ENCODE measurements around the gene C3orf20. TPM values are rescaled to one million over a fixed set of nuclear protein-coding genes. Genes with fewer than 3 reads are reported as not detected.

C3orf20 gene
- total RNA-seq, 2 experiments from 2014 or later = 0.10 to 0.11 TPM

GRCh38 chr3:14703128-14703750 is 28.3 kb downstream of the C3orf20 start:
- no peak overlapping the region for H3K4me3 Mint-ChIP-seq
- no peaks in the 10 kb centered on the region for H3K27me3 Mint-ChIP-seq (ENCODE audit: low read depth)
- H3K9me3 Mint-ChIP-seq (ENCODE audit: insufficient read depth) = no peaks in the 10 kb centered on the region
- H3K36me3 Mint-ChIP-seq (ENCODE audit: low read depth) = no peaks in the 10 kb centered on the region
- no peak for DNase-seq
- H3K4me1 Mint-ChIP-seq (ENCODE audit: low read depth) = no peaks in the 10 kb centered on the region
- POLR2A ChIA-PET = no interaction called here
- ATAC-seq = no peak
- CTCF ChIA-PET = no interaction called here
- H3K27ac Mint-ChIP-seq = no peak overlapping the region

GRCh38 chr3:14703791-14704190 is 28.9 kb downstream of the C3orf20 start:
- POLR2A ChIA-PET = no interaction called here
- Mint-ChIP-seq H3K4me3 (no peak overlapping the region), H3K4me1 (ENCODE audit: low read depth) (no peaks in the 10 kb centered on the region), H3K9me3 (ENCODE audit: insufficient read depth) (no peaks in the 10 kb centered on the region), H3K27me3 (ENCODE audit: low read depth) (no peaks in the 10 kb centered on the region), H3K27ac (no peak overlapping the region), H3K36me3 (ENCODE audit: low read depth) (no peaks in the 10 kb centered on the region)
- no peak for DNase-seq
- CTCF ChIA-PET = no interaction called here
- no peak for ATAC-seq

DNA sequence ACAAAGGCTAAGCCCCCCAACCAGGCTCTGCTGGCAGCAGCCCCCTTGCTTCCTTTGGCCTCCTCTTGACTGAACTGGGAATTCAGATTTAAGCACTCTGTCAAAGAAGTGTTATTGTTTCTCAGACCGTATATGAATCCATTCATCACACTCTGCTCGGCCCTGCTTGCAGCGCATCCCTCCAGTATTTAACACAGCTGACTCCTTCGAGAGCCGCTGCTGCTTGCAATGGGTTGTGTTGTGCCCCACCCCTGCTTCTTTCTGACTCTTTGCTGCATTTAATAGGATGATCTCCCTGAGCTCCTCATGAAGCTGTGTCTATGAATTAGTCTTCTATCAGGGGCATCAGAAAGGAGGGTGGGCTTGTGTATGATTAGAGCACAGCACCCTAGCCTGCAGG is 31.2 kb downstream of the C3orf20 start:
- Mint-ChIP-seq H3K4me3 (no peak overlapping the region), H3K36me3 (ENCODE audit: low read depth) (no peaks in the 10 kb centered on the region), H3K27ac (no peak overlapping the region), H3K27me3 (ENCODE audit: low read depth) (no peaks in the 10 kb centered on the region), H3K9me3 (ENCODE audit: insufficient read depth) (no peaks in the 10 kb centered on the region), H3K4me1 (ENCODE audit: low read depth) (no peaks in the 10 kb centered on the region)
- no peak for DNase-seq
- no peak for ATAC-seq
- ChIA-PET CTCF (no interaction called here), POLR2A (no interaction called here)

DNA sequence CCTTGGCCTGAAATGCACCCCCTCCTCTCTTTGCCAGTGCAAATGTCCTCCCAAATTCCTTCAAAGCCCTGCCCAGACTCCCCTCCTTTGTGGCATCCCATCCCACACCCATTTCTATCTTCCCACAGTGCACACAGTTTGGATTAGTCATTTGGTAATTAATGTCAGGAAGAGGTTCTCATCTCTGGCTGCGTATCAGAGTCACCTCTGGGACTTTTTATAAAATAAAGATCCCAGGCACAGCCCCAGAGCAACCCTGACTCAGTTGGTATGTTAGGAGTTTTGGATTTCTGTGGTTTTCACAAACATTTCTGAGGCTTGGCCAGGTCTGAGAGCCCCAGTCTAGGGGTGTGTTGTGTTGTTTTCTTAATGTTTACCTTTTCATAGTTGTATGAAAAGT is 41.6 kb downstream of the C3orf20 start:
- no peak overlapping the region for H3K27ac Mint-ChIP-seq
- no peaks in the 10 kb centered on the region for H3K36me3 Mint-ChIP-seq (ENCODE audit: low read depth)
- peaks cover 9% of the 10 kb centered on the region for H3K27me3 Mint-ChIP-seq (ENCODE audit: low read depth)
- ChIA-PET POLR2A (no interaction called here), CTCF (no interaction called here)
- no peak for DNase-seq
- no peak for ATAC-seq
- H3K9me3 Mint-ChIP-seq (ENCODE audit: insufficient read depth) = no peaks in the 10 kb centered on the region
- H3K4me3 Mint-ChIP-seq = no peak overlapping the region
- peaks cover 2% of the 10 kb centered on the region for H3K4me1 Mint-ChIP-seq (ENCODE audit: low read depth)

DNA sequence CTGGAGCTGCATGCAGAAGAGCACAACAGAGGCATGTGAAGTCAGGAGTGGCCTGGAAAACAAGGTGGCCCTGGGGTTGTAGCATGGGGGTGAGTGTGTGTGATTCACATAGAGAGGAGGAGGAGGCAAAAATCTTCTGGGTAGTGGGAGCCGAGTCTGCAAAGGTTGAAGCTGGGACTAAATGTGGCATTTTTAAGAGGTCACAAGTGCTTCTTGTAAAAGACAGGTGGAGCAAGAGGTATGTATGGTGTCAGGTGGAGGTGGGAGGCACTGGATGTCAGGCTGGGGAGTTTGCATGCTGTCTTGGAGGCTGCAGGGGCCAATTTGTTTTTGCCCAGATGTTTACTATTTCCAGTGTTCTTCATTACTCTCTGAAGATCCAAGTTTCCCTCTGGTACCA is 42.4 kb downstream of the C3orf20 start:
- H3K4me1 Mint-ChIP-seq (ENCODE audit: low read depth) = peaks cover 2% of the 10 kb centered on the region
- ATAC-seq (no peak), DNase-seq (no peak)
- no peak overlapping the region for H3K27ac Mint-ChIP-seq
- POLR2A ChIA-PET = no interaction called here
- H3K4me3 Mint-ChIP-seq = no peak overlapping the region
- peaks cover 9% of the 10 kb centered on the region for H3K27me3 Mint-ChIP-seq (ENCODE audit: low read depth)
- CTCF ChIA-PET = no interaction called here
- H3K9me3 Mint-ChIP-seq (ENCODE audit: insufficient read depth) = no peaks in the 10 kb centered on the region
- no peaks in the 10 kb centered on the region for H3K36me3 Mint-ChIP-seq (ENCODE audit: low read depth)

DNA sequence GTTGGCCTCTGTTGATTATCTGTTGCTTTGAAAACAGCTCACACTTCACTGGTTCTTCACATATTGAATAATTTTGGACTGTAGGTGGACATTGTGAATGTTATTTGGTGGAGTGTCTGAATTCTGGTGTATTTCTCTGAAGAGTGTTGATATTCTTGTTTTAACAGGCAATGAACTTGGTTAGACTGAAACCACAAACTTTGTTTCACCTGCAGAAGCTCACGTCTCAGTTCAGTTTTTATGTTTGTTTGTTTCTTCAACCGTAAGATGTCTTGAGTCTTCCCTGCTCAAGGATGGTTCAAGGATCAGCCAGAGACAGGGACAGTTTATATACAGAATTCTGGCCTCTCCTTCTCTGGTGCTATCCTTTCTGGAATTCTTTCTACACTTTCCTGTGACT is 43.6 kb downstream of the C3orf20 start:
- CTCF ChIA-PET = no interaction called here
- Mint-ChIP-seq H3K36me3 (ENCODE audit: low read depth) (no peaks in the 10 kb centered on the region), H3K4me3 (no peak overlapping the region), H3K27me3 (ENCODE audit: low read depth) (peaks cover 9% of the 10 kb centered on the region), H3K4me1 (ENCODE audit: low read depth) (peaks cover 2% of the 10 kb centered on the region), H3K9me3 (ENCODE audit: insufficient read depth) (no peaks in the 10 kb centered on the region), H3K27ac (no peak overlapping the region)
- DNase-seq = no peak
- no peak for ATAC-seq
- POLR2A ChIA-PET = no interaction called here

DNA sequence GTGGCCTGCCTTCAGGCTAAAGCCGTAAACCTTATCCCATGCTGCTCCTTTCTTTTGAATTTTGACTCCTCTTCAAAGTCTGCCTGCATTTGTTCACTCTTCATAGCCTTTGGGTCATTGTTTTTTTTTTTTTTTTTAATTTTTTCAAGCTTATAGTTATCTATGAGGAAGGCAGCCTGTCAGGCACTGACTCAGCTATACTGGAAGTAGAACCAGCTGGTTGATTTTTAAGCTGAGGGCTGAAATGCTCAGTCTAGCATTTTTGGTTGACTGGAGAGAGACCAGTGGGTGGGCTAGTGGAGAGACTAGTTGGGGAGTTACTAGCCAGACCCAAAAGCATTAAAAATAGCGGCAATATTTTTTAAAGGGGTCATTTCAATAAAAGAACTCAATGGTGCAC is 44.1 kb downstream of the C3orf20 start:
- Mint-ChIP-seq H3K4me3 (no peak overlapping the region), H3K27me3 (ENCODE audit: low read depth) (peaks cover 9% of the 10 kb centered on the region), H3K27ac (no peak overlapping the region), H3K4me1 (ENCODE audit: low read depth) (peaks cover 2% of the 10 kb centered on the region), H3K9me3 (ENCODE audit: insufficient read depth) (no peaks in the 10 kb centered on the region), H3K36me3 (ENCODE audit: low read depth) (no peaks in the 10 kb centered on the region)
- DNase-seq (no peak), ATAC-seq (no peak)
- ChIA-PET CTCF (interaction anchor here (0.8 kb wide), 1 partner anchor 20 kb away, joined by 3 read pairs; no protein-coding TSS in a partner anchor), POLR2A (no interaction called here)

- no peaks in the 10 kb centered on the region for H3K36me3 Mint-ChIP-seq (ENCODE audit: low read depth)
- no peaks in the 10 kb centered on the region for H3K9me3 Mint-ChIP-seq (ENCODE audit: insufficient read depth)
- peaks cover 2% of the 10 kb centered on the region for H3K4me1 Mint-ChIP-seq (ENCODE audit: low read depth)
- ATAC-seq (no peak), DNase-seq (no peak)
- H3K27ac Mint-ChIP-seq = no peak overlapping the region
- peaks cover 9% of the 10 kb centered on the region for H3K27me3 Mint-ChIP-seq (ENCODE audit: low read depth)
- ChIA-PET POLR2A (no interaction called here), CTCF (no interaction called here)
- no peak overlapping the region for H3K4me3 Mint-ChIP-seq
Observed at GRCh38 chr3:14721126-14721864, 46.4 kb downstream of the C3orf20 start.

DNA sequence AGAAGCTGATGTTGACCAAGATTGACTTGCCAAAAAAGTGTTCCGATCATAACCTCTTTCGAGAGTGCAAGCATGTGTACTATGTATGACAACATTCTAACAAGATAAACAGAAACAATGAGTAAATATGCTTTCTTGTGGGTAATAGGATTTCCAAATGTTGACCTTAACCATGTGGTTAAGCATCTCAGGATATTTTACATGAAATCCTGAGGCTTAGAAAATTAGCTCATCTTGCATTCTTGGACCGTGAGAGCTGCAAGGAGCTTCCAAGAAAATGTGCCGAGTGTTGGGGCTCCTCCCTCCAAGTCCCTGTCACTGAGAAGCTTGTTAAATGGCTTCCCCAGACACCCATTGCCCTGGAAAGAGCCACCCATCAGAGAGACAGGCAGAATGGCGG is 50.1 kb downstream of the C3orf20 start:
- Mint-ChIP-seq H3K27me3 (ENCODE audit: low read depth) (no peaks in the 10 kb centered on the region), H3K27ac (no peak overlapping the region), H3K36me3 (ENCODE audit: low read depth) (no peaks in the 10 kb centered on the region), H3K4me1 (ENCODE audit: low read depth) (no peaks in the 10 kb centered on the region), H3K9me3 (ENCODE audit: insufficient read depth) (no peaks in the 10 kb centered on the region), H3K4me3 (no peak overlapping the region)
- DNase-seq (no peak), ATAC-seq (no peak)
- CTCF ChIA-PET = no interaction called here
- POLR2A ChIA-PET = no interaction called here

DNA sequence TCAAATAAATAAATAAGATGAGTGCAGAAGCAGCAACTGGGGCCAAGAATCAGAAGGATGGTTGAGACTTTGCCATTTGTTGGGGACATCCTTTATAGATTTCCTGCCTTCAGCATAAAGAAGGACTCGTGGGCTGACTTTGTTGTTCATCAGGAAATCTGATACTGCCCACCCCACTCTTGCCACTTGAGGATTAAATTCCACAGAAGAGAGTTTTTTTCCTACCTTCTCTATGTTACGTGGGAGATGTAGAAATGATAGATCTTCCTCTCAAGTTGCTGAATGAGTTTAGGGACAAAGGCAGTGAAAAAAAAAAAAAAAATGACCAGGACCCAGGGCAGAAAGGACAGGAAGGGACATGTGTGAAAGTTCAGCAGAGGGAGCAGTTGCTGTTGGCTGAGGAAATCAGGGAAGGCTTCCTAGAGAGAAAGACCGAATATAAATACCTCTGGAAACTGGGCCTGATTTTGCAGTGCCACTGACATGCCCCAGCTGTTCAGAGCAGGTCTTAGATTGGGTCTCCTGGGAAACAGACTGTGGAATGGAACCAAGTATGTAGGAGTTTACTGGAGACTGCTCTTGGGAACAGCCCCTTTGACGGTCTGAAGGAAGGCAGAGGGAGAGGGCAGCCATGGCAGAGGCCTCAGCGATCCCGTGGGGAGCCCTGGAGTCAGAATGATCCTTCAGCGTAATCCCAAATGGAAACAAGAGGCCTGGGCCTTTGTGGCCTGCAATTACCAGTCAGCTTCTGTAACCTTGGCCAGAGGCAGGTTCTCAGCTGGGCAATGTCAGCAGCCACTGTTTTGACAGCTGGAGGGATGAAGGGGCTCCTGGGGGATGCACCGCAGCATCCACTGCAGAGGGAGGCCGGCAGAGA is 50.9 kb downstream of the C3orf20 start:
- Mint-ChIP-seq H3K27ac (no peak overlapping the region), H3K9me3 (ENCODE audit: insufficient read depth) (no peaks in the 10 kb centered on the region), H3K4me3 (no peak overlapping the region), H3K4me1 (ENCODE audit: low read depth) (no peaks in the 10 kb centered on the region), H3K27me3 (ENCODE audit: low read depth) (no peaks in the 10 kb centered on the region), H3K36me3 (ENCODE audit: low read depth) (no peaks in the 10 kb centered on the region)
- ChIA-PET POLR2A (interaction anchor here (0.6 kb wide), 1 partner anchor 484 kb away, joined by 3 read pairs; no protein-coding TSS in a partner anchor), CTCF (no interaction called here)
- DNase-seq (no peak), ATAC-seq (no peak)

- H3K27me3 Mint-ChIP-seq (ENCODE audit: low read depth) = no peaks in the 10 kb centered on the region
- no peak for DNase-seq
- no peaks in the 10 kb centered on the region for H3K9me3 Mint-ChIP-seq (ENCODE audit: insufficient read depth)
- ATAC-seq = no peak
- CTCF ChIA-PET = no interaction called here
- POLR2A ChIA-PET = no interaction called here
- H3K36me3 Mint-ChIP-seq (ENCODE audit: low read depth) = no peaks in the 10 kb centered on the region
- no peak overlapping the region for H3K4me3 Mint-ChIP-seq
- H3K4me1 Mint-ChIP-seq (ENCODE audit: low read depth) = no peaks in the 10 kb centered on the region
- H3K27ac Mint-ChIP-seq = no peak overlapping the region
Observed at GRCh38 chr3:14726441-14726780, 51.5 kb downstream of the C3orf20 start.

DNA sequence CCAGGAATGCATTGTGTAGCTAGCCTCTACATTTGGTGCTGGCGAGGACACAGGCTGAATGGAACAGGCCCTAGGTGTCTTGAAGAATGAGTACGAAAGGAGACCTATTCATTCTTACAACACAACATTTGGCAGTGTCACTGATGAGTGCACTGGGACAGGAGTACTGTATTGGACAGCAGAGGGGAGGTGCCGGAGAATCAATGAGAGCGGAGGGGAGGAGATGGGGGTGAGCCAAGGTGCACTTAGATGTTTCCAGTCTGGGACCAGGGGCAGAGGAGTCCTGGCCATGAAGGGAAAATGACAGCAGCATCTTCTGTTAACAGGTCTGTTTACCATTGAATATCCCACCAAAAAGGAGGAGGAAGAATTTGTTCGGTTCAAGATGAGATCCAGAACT is 53.2 kb downstream of the C3orf20 start:
- ChIA-PET CTCF (no interaction called here), POLR2A (no interaction called here)
- Mint-ChIP-seq H3K27ac (no peak overlapping the region), H3K36me3 (ENCODE audit: low read depth) (no peaks in the 10 kb centered on the region), H3K27me3 (ENCODE audit: low read depth) (peaks cover 2% of the 10 kb centered on the region), H3K4me3 (no peak overlapping the region), H3K4me1 (ENCODE audit: low read depth) (no peaks in the 10 kb centered on the region), H3K9me3 (ENCODE audit: insufficient read depth) (no peaks in the 10 kb centered on the region)
- DNase-seq (no peak), ATAC-seq (no peak)
